ENCODE data around the gene ATP5F1C.

DNA sequence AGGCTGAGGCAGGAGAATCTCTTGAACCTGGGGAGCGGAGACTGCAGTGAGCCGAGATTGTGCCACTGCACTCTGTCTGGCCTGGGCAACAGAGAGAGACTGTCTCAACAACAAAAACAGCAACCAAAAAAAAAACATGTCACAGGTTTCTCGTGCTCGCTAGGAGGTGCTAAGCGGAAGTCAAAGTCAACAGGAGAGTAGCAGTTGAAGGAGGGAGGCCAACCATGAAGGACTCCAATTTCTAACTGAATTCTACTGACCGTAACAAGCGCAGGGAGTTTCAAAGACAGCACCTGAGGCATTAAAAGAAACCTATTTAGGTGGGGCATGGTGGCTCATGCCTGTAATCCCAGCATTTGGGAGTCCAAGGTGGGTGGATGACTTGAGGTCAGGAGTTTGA lies 19.6 kb upstream of the ATP5F1C start:
- TF ChIP-seq NFIC (IDR thresholded peaks at IDR 0.05) (no peak), EP300 (IDR thresholded peaks at IDR 0.05; ENCODE audit: borderline replicate concordance) (no peak), YY1 (IDR thresholded peaks at IDR 0.05; ENCODE audit: low read depth) (no peak), TAF1 (IDR thresholded peaks at IDR 0.05; ENCODE audit: low read depth) (no peak), ZBTB7A (IDR thresholded peaks at IDR 0.05; ENCODE audit: low read depth) (no peak), TCF12 (IDR thresholded peaks at IDR 0.05; ENCODE audit: low read depth) (no peak), RAD21 (IDR thresholded peaks at IDR 0.05; ENCODE audit: low read depth) (no peak), CREB1 (IDR thresholded peaks at IDR 0.05; ENCODE audit: low read depth) (no peak), FOXM1 (IDR thresholded peaks at IDR 0.05; ENCODE audit: borderline replicate concordance, low read depth) (no peak)
- TF ChIP-seq, protein P1, sequence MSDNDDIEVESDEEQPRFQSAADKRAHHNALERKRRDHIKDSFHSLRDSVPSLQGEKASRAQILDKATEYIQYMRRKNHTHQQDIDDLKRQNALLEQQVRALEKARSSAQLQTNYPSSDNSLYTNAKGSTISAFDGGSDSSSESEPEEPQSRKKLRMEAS (IDR thresholded peaks at IDR 0.05): no peak
- TF ChIP-seq, protein P2, sequence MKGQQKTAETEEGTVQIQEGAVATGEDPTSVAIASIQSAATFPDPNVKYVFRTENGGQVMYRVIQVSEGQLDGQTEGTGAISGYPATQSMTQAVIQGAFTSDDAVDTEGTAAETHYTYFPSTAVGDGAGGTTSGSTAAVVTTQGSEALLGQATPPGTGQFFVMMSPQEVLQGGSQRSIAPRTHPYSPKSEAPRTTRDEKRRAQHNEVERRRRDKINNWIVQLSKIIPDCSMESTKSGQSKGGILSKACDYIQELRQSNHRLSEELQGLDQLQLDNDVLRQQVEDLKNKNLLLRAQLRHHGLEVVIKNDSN (IDR thresholded peaks at IDR 0.05): no peak
- TF ChIP-seq, protein P3, sequence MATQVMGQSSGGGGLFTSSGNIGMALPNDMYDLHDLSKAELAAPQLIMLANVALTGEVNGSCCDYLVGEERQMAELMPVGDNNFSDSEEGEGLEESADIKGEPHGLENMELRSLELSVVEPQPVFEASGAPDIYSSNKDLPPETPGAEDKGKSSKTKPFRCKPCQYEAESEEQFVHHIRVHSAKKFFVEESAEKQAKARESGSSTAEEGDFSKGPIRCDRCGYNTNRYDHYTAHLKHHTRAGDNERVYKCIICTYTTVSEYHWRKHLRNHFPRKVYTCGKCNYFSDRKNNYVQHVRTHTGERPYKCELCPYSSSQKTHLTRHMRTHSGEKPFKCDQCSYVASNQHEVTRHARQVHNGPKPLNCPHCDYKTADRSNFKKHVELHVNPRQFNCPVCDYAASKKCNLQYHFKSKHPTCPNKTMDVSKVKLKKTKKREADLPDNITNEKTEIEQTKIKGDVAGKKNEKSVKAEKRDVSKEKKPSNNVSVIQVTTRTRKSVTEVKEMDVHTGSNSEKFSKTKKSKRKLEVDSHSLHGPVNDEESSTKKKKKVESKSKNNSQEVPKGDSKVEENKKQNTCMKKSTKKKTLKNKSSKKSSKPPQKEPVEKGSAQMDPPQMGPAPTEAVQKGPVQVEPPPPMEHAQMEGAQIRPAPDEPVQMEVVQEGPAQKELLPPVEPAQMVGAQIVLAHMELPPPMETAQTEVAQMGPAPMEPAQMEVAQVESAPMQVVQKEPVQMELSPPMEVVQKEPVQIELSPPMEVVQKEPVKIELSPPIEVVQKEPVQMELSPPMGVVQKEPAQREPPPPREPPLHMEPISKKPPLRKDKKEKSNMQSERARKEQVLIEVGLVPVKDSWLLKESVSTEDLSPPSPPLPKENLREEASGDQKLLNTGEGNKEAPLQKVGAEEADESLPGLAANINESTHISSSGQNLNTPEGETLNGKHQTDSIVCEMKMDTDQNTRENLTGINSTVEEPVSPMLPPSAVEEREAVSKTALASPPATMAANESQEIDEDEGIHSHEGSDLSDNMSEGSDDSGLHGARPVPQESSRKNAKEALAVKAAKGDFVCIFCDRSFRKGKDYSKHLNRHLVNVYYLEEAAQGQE (IDR thresholded peaks at IDR 0.05; ENCODE audit: low read depth): no peak
